Uterus (tissue), 4 donors: ENCODE measurements around the gene TOMM22. TPM values are rescaled to one million over a fixed set of nuclear protein-coding genes. Genes with fewer than 3 reads are reported as not detected.

ENCODE experiments used
- DNase-seq, 2 donors: peaks; one replicate each; pipeline ENCODE4 v3.0.0-alpha.2; 2019 to 2020
- H3K27ac ChIP-seq, 2 donors: fragments of 200-600 bp; sonication (generic); 1 replicate in 1 of 2; 2 replicates in 1 of 2; pipeline ENCODE4 v1.5.1; 2016 to 2018
- H3K27me3 ChIP-seq, 2 donors: fragments of 200-600 bp; sonication (generic); one replicate each; pipeline ENCODE4 v1.5.1; 2018 to 2019; ENCODE audit warnings: control low read depth in 1 of 2
- H3K36me3 ChIP-seq, 2 donors: fragments of 200-600 bp; sonication (generic); one replicate each; pipeline ENCODE4 v1.5.1; 2019; ENCODE audit warnings: control low read depth in 1 of 2
- H3K4me1 ChIP-seq, 2 donors: fragments of 200-600 bp; sonication (generic); one replicate each; pipeline ENCODE4 v1.5.1; 2018 to 2019; ENCODE audit warnings: control low read depth in 1 of 2
- H3K4me3 ChIP-seq, 2 donors: fragments of 200-600 bp; sonication (generic); 1 replicate in 1 of 2; 2 replicates in 1 of 2; pipeline ENCODE4 v1.5.1; 2018 to 2019; ENCODE audit warnings: mild to moderate bottlenecking in 1 of 2
- H3K9me3 ChIP-seq, 2 donors: fragments of 200-600 bp; sonication (generic); one replicate each; pipeline ENCODE4 v1.5.1; 2019; ENCODE audit warnings: control low read depth in 1 of 2
- CTCF ChIP-seq, 4 experiments: fragments of 200-600 bp in 2 of 4; fragments of 450-650 bp in 2 of 4; sonication (generic) in 2 of 4; IDR thresholded peaks; one replicate each; pipeline ENCODE4 v1.5.1; 2016 to 2019; ENCODE audit warnings: antibody characterized with exemption in 4 of 4, mild to moderate bottlenecking in 2 of 4, moderate library complexity in 1 of 4
- POLR2A ChIP-seq, 2 donors: fragments of 450-650 bp; IDR thresholded peaks; one replicate each; pipeline ENCODE4 v1.6.1; 2016; ENCODE audit warnings: antibody characterized with exemption in 2 of 2, mild to moderate bottlenecking in 1 of 2, moderate library complexity in 1 of 2
- intact Hi-C: fragments of 100-400 bp; cut with DNase I; formaldehyde crosslinking; loops from one replicate; pipeline ENCODE4 v1.15.1; 2023; ENCODE audit warnings: low total_unique reads
- total RNA-seq, 4 donors: library from RNA; depleted of rRNA in 3 of 4; stranded (reverse); fragments of >200 nt in 3 of 4; gene quantifications; one replicate each; pipeline versions ENCODE4 v1.1.0 to v1.2.4, GENCODE V29; 2014 to 2023
- donor health status: DM: yes; HTN: yes; CAD: no.

TOMM22 gene
- total RNA-seq, 4 donors from 2014 or later: 17.6 to 62.5 (median 48.4) TPM

DNA sequence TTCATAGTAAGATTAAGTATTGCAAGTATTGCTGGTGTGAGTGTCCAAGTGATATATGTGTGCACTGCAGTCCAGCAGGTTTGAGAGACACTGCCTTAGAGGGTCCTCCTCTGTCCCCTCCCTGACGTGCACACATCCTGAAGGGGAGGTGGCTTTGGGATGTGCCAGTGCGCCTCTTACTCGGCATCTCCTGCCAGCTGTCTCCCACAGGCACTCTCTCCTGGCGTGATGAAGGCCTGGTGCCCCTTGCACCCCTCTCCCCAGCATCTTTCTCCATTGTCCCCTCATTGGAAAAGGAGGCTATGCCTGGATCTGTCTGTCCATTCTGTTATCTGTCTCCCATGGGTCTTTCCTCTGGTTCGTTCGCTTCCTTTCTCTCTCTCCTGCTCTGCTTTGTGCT, 48.2 kb downstream of the TOMM22 start:
- TF ChIP-seq CTCF (IDR thresholded peaks at IDR 0.05): no peak
- TF ChIP-seq POLR2A (IDR thresholded peaks at IDR 0.05): no peak
- H3K36me3 ChIP-seq: no peaks in the 10 kb centered on the region
- H3K27ac ChIP-seq: no peak overlapping the region
- no peak overlapping the region for H3K4me3 ChIP-seq
- no peaks in the 10 kb centered on the region for H3K27me3 ChIP-seq
- intact Hi-C loops: no loop called here
- DNase-seq: no peak
- H3K9me3 ChIP-seq: no peaks in the 10 kb centered on the region
- no peaks in the 10 kb centered on the region for H3K4me1 ChIP-seq

DNA sequence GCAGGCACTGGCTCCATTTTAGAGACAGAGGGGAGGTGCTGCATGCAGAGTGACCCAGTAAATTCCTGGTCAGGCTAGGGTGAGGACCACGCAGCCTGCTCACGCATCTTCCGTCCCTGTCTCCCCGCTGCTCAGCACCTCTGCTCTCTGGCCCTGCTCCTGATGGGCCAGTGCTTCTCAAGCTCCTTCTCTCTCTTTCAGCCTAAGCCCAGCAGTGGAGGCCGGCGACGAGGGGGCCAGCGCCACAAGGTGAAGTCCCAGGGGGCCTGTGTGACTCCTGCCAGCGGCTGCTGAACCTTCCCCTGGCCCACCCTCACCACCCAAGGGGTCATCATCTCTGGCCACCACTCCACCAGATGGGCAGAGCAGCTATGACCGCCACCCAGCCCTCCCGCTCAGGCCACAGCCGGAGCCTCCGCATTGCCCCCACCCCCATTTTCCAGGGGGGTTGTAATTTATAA, 48.7 kb downstream of the TOMM22 start:
- no peak overlapping the region for H3K27ac ChIP-seq

GRCh38 chr22:38731703-38732161, 50.0 kb downstream of the TOMM22 start:
- DNase-seq: no peak
- H3K27ac ChIP-seq: no peak overlapping the region
- TF ChIP-seq POLR2A (IDR thresholded peaks at IDR 0.05): no peak
- TF ChIP-seq CTCF (IDR thresholded peaks at IDR 0.05): no peak
- no peaks in the 10 kb centered on the region for H3K36me3 ChIP-seq
- H3K27me3 ChIP-seq: no peaks in the 10 kb centered on the region
- H3K4me1 ChIP-seq: no peaks in the 10 kb centered on the region
- H3K9me3 ChIP-seq: no peaks in the 10 kb centered on the region
- no peak overlapping the region for H3K4me3 ChIP-seq
- intact Hi-C loops: no loop called here

More for the DNA sequence above, 48.7 kb downstream of the TOMM22 start:
- no peaks in the 10 kb centered on the region for H3K36me3 ChIP-seq
- no peaks in the 10 kb centered on the region for H3K27me3 ChIP-seq
- H3K9me3 ChIP-seq: no peaks in the 10 kb centered on the region
- intact Hi-C loops: no loop called here
- TF ChIP-seq POLR2A (IDR thresholded peaks at IDR 0.05): no peak
- no peak for TF ChIP-seq CTCF (IDR thresholded peaks at IDR 0.05)
- DNase-seq: no peak
- no peak overlapping the region for H3K4me3 ChIP-seq
- no peaks in the 10 kb centered on the region for H3K4me1 ChIP-seq

DNA sequence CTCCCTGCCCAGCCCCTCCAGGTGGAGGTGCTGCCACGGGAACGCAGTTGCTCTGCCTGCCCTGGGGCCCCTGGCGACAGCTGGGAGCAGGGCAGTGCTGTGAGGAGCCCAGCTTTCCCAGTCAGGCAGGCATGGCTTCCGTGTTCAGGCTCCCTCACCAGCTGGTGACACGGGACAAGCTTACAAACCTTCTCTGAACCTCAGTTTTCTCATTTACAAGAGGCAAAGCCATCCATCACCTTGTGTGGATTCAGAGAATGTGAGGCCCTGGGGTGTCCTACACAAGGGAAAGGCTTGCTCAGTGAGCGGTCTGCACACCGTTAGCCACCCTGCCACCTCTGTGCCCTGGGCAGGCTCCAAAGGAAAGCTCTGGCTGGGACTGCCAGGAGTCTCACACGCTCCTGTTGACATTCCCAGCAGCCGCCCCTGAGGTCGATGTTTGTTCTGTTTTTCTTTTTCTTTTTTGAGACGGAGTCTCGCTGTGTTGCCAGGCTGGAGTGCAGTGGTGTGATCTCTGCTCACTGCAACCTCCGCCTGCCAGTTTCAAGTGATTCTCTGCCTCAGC, 50.6 kb downstream of the TOMM22 start:
- Histone ChIP-seq H3K4me1 (no peaks in the 10 kb centered on the region), H3K4me3 (no peak overlapping the region), H3K9me3 (no peaks in the 10 kb centered on the region), H3K27me3 (no peaks in the 10 kb centered on the region), H3K36me3 (no peaks in the 10 kb centered on the region), H3K27ac (no peak overlapping the region)
- intact Hi-C loops: no loop called here
- DNase-seq: no peak
- TF ChIP-seq CTCF (IDR thresholded peaks at IDR 0.05): no peak
- no peak for TF ChIP-seq POLR2A (IDR thresholded peaks at IDR 0.05)

- H3K36me3 ChIP-seq: no peaks in the 10 kb centered on the region
These were observed 51.6 kb downstream of the TOMM22 start for GRCh38 chr22:38733329-38733723.

More at GRCh38 chr22:38733329-38733723, 51.6 kb downstream of the TOMM22 start:
- Histone ChIP-seq H3K4me3 (no peak overlapping the region), H3K27me3 (no peaks in the 10 kb centered on the region), H3K9me3 (no peaks in the 10 kb centered on the region), H3K4me1 (no peaks in the 10 kb centered on the region), H3K27ac (peak overlapping the region; percentile 62 to 67)
- intact Hi-C loops: no loop called here
- TF ChIP-seq CTCF (IDR thresholded peaks at IDR 0.05) (peak; percentile 49 to 70 (median 64)), POLR2A (IDR thresholded peaks at IDR 0.05) (no peak)
- peak; percentile 52 to 53 for DNase-seq
